Measurements from ENCODE around the gene ASB18.

The ASB18 gene

GRCh38 chr2:236306825-236307540 lies 42.8 kb upstream of the ASB18 start:
- H3K9me3 ChIP-seq: no peaks in the 10 kb centered on the region
- H3K27me3 ChIP-seq: no peaks in the 10 kb centered on the region
- H3K4me3 ChIP-seq: no peak overlapping the region
- TF ChIP-seq CTCF (IDR thresholded peaks at IDR 0.05): no peak
- H3K4me1 ChIP-seq: no peaks in the 10 kb centered on the region
- no peak for DNase-seq
- no peaks in the 10 kb centered on the region for H3K36me3 ChIP-seq
- intact Hi-C loops (cut with DNase I; ENCODE audit: low total_unique reads): no loop called here
- H3K27ac ChIP-seq: no peak overlapping the region

GRCh38 chr2:236305964-236306605 lies 41.9 kb upstream of the ASB18 start:
- DNase-seq: no peak
- Histone ChIP-seq H3K27me3 (no peaks in the 10 kb centered on the region), H3K9me3 (no peaks in the 10 kb centered on the region), H3K4me1 (no peaks in the 10 kb centered on the region), H3K4me3 (no peak overlapping the region), H3K36me3 (no peaks in the 10 kb centered on the region), H3K27ac (no peak overlapping the region)
- no peak for TF ChIP-seq CTCF (IDR thresholded peaks at IDR 0.05)
- intact Hi-C loops (cut with DNase I; ENCODE audit: low total_unique reads): no loop called here

- no peak overlapping the region for H3K27ac ChIP-seq
- DNase-seq: no peak
- intact Hi-C loops (cut with DNase I; ENCODE audit: low total_unique reads): no loop called here
- H3K36me3 ChIP-seq: no peaks in the 10 kb centered on the region
- no peak overlapping the region for H3K4me3 ChIP-seq
- H3K4me1 ChIP-seq: no peaks in the 10 kb centered on the region
- TF ChIP-seq CTCF (IDR thresholded peaks at IDR 0.05): no peak
- H3K27me3 ChIP-seq: no peaks in the 10 kb centered on the region
- H3K9me3 ChIP-seq: no peaks in the 10 kb centered on the region
Measured at GRCh38 chr2:236305531-236305930, 41.3 kb upstream of the ASB18 start.

- intact Hi-C loops (cut with DNase I; ENCODE audit: low total_unique reads): no loop called here
- no peak overlapping the region for H3K4me3 ChIP-seq
- TF ChIP-seq CTCF (IDR thresholded peaks at IDR 0.05): no peak
- H3K27ac ChIP-seq: no peak overlapping the region
- DNase-seq: no peak
- H3K9me3 ChIP-seq: no peaks in the 10 kb centered on the region
- H3K27me3 ChIP-seq: no peaks in the 10 kb centered on the region
- H3K4me1 ChIP-seq: no peaks in the 10 kb centered on the region
- H3K36me3 ChIP-seq: no peaks in the 10 kb centered on the region
Measured at GRCh38 chr2:236303935-236304334, 39.7 kb upstream of the ASB18 start.

- Histone ChIP-seq H3K27ac (no peak overlapping the region), H3K27me3 (no peaks in the 10 kb centered on the region), H3K9me3 (no peaks in the 10 kb centered on the region), H3K36me3 (no peaks in the 10 kb centered on the region), H3K4me1 (no peaks in the 10 kb centered on the region), H3K4me3 (no peak overlapping the region)
- TF ChIP-seq CTCF (IDR thresholded peaks at IDR 0.05): no peak
- DNase-seq: no peak
- intact Hi-C loops (cut with DNase I; ENCODE audit: low total_unique reads): no loop called here
Measured at GRCh38 chr2:236302555-236302954, 38.3 kb upstream of the ASB18 start.

All from tibial artery (tissue), 4 donors.